ENCODE data around the gene SHCBP1. TPM values are rescaled to one million over a fixed set of nuclear protein-coding genes. Genes with fewer than 3 reads are reported as not detected.

The SHCBP1 gene
- total and polyA plus RNA-seq, 10 of the 15 experiments (the other 5 are each of a cell fraction or from before 2014, with no cell fraction given) = 9.5 to 73.3 (median 30.2) TPM

- TF ChIP-seq PAX8 (IDR thresholded peaks at IDR 0.05) (no peak), GATAD2B (conservative IDR thresholded peaks at IDR 0.05; ENCODE audit: low read depth) (no peak), EZH2 (IDR thresholded peaks at IDR 0.05; ENCODE audit: borderline replicate concordance, control insufficient read depth, low read depth, low read length) (no peak), SREBF2 (IDR thresholded peaks at IDR 0.05; ENCODE audit: low read length) (no peak), PAX5 (IDR thresholded peaks at IDR 0.05; ENCODE audit: borderline replicate concordance, low read depth, low read length) (no peak), MYC (IDR thresholded peaks at IDR 0.05; ENCODE audit: insufficient read depth, insufficient read length, insufficient replicate concordance, low read length, severe bottlenecking) (no peak), NR2C2 (IDR thresholded peaks at IDR 0.05; ENCODE audit: borderline replicate concordance, control insufficient read depth, insufficient read length, low read depth) (no peak)
- TF ChIP-seq, protein P1, sequence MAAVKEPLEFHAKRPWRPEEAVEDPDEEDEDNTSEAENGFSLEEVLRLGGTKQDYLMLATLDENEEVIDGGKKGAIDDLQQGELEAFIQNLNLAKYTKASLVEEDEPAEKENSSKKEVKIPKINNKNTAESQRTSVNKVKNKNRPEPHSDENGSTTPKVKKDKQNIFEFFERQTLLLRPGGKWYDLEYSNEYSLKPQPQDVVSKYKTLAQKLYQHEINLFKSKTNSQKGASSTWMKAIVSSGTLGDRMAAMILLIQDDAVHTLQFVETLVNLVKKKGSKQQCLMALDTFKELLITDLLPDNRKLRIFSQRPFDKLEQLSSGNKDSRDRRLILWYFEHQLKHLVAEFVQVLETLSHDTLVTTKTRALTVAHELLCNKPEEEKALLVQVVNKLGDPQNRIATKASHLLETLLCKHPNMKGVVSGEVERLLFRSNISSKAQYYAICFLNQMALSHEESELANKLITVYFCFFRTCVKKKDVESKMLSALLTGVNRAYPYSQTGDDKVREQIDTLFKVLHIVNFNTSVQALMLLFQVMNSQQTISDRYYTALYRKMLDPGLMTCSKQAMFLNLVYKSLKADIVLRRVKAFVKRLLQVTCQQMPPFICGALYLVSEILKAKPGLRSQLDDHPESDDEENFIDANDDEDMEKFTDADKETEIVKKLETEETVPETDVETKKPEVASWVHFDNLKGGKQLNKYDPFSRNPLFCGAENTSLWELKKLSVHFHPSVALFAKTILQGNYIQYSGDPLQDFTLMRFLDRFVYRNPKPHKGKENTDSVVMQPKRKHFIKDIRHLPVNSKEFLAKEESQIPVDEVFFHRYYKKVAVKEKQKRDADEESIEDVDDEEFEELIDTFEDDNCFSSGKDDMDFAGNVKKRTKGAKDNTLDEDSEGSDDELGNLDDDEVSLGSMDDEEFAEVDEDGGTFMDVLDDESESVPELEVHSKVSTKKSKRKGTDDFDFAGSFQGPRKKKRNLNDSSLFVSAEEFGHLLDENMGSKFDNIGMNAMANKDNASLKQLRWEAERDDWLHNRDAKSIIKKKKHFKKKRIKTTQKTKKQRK (IDR thresholded peaks at IDR 0.05; ENCODE audit: low read depth, low read length) = no peak
- CTCF ChIA-PET = no interaction called here
- FAIRE-seq (no peak), DNase-seq (ENCODE audit: low read depth, low spot score) (no peak), ATAC-seq (no peak)
- no TSS peak for BruUV-seq (replicated peaks)
- H3K27ac ChIP-seq (ENCODE audit: control insufficient read depth, insufficient read depth) = no peak overlapping the region
- no peaks in the 10 kb centered on the region for H4K20me1 ChIP-seq (ENCODE audit: control insufficient read depth, insufficient read depth)
- H3K36me3 ChIP-seq (ENCODE audit: control insufficient read depth in 2 of 2, insufficient read depth in 2 of 2, low read length in 1 of 2) = no peaks in the 10 kb centered on the region
- H3K4me3 ChIP-seq = no peak overlapping the region
- H3K4me2 ChIP-seq (ENCODE audit: control insufficient read depth, insufficient read depth) = no peak overlapping the region
- H3K9me3 ChIP-seq (replicated peaks; ENCODE audit: control insufficient read depth, insufficient read depth, low read length) = no peaks in the 10 kb centered on the region
- RAD21 ChIA-PET (ENCODE audit: unreplicated experiment) = no interaction called here
- in situ Hi-C loops (cut with MboI) = no loop called here
- 87% methylated on average over 27 of the region's 27 CpGs for WGBS (ENCODE audit: insufficient coverage, insufficient replicate concordance, low lambda C conversion rate, missing lambda C conversion rate)
- POLR2A ChIA-PET = no interaction called here
- no peak overlapping the region for H2AFZ ChIP-seq (ENCODE audit: control insufficient read depth, low read depth, low read length)
- H3K27me3 ChIP-seq (replicated peaks in 1 of 2; ENCODE audit: control insufficient read depth in 2 of 2, insufficient read depth in 2 of 2, low read length in 1 of 2) = no peaks in the 10 kb centered on the region
- H3K79me2 ChIP-seq (ENCODE audit: control insufficient read depth, insufficient read depth, low read length) = no peaks in the 10 kb centered on the region
- SMC1A ChIA-PET (ENCODE audit: uncharacterized antibody, unreplicated experiment) = no interaction called here
- intact Hi-C loops (cut with micrococcal nuclease; ENCODE audit: unreplicated experiment) = no loop called here
- no peaks in the 10 kb centered on the region for H3K4me1 ChIP-seq (ENCODE audit: control insufficient read depth, insufficient read depth, low read length)
- no peak overlapping the region for H3K9ac ChIP-seq (ENCODE audit: control insufficient read depth, insufficient read depth, low read length)
These were observed 28.5 kb upstream of the SHCBP1 start for GRCh38 chr16:46649588-46650253.
